Measurements from ENCODE around the gene UCHL3. TPM values are rescaled to one million over a fixed set of nuclear protein-coding genes. Genes with fewer than 3 reads are reported as not detected.
A peak's percentile ranks its signal among the peaks of the same experiment; 100 is the strongest.

UCHL3 gene
- total RNA-seq, result 10 to 100 TPM; 42.8 to 84.3 (median 58.4) TPM

DNA sequence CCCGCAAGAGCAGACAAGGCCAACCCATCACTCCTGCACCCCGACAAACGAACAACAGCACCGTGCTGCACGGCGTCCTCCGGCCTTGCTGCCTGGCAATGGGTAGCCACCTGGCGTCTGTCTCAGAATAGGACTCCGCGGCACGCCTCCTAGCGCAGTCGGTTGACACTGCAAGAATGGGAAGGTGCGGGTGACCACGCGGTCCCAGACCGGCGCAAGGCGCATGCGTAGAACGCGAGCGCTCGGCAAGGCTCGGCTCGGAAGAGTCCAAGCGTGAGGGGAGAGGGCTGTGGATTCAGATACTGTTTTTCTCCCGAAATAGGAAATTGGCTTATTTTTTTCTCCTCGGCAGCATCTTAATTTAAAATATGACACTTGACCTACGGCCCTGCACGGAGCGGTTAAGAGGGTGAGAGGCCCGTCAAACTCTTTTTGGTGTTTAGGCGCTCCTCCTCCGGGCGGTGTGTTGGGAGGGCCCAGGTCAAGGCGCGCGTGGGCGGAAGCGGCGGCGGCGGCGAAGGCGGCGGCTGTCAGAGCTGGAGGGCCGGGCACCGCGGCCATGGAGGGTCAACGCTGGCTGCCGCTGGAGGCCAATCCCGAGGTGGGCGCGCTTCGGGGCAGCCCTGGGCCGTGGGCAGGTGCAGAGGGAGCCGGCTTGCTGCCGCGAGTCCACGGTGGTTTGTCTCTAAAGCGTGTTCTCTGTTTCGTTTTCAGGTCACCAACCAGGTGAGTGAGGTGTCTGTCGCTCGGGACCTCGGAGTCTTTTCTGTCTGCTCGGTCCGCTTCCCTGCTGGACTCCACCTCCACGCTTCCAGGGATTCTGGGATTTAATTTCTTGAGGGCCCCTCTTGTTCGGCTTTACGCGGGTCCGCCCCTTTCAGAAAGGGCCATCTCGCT, at the start of gene UCHL3:
Gene UCHL3 (plus strand): TSS at position 530 of the 897 bp plus-strand sequence. CDS start 30 bp downstream, at position 560.
- peak in 1 of 2 donors; percentile 91 for TF ChIP-seq POLR2A (IDR thresholded peaks at IDR 0.05)
- TF ChIP-seq, protein P1, sequence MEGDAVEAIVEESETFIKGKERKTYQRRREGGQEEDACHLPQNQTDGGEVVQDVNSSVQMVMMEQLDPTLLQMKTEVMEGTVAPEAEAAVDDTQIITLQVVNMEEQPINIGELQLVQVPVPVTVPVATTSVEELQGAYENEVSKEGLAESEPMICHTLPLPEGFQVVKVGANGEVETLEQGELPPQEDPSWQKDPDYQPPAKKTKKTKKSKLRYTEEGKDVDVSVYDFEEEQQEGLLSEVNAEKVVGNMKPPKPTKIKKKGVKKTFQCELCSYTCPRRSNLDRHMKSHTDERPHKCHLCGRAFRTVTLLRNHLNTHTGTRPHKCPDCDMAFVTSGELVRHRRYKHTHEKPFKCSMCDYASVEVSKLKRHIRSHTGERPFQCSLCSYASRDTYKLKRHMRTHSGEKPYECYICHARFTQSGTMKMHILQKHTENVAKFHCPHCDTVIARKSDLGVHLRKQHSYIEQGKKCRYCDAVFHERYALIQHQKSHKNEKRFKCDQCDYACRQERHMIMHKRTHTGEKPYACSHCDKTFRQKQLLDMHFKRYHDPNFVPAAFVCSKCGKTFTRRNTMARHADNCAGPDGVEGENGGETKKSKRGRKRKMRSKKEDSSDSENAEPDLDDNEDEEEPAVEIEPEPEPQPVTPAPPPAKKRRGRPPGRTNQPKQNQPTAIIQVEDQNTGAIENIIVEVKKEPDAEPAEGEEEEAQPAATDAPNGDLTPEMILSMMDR (IDR thresholded peaks at IDR 0.05), result peak; percentile 75 to 96 (median 90)
- intact Hi-C loops (cut with DNase I), result loop anchor here (10.0 kb wide), 2 partner anchors 65 to 195 kb away; partner anchors contain the start of gene TBC1D4
- 0 to 1% methylated on average over 45 to 60 of the region's 74 CpGs for WGBS, 2 donors

DNA sequence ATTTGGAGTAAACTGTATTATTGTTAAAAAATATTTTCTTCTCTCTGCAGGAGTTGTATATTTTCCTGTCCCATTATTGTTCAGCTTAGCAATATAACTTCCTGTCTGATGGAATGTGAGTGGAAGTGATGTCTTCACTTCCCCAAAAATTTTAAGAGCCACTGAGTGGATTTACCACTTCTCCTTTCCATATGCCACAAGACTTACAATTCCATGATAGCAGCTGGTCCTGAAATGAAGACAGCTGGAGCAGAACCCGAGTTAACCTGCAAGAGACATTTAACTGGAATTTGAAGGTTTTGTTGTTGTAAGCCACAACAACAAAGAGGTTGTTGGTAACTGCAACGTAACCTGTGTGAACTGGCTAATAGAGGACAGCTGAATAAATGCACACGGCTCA, 44.3 kb upstream of the UCHL3 start:
- WGBS, 2 donors, result 27 to 42% methylated on average over 3 of the region's 3 CpGs
- no peak overlapping the region for H3K4me3 ChIP-seq (replicated peaks in 1 of 3)
- DNase-seq, result no peak
- no peaks in the 10 kb centered on the region for H3K9me3 ChIP-seq
- intact Hi-C loops (cut with DNase I), result no loop called here
- H3K4me1 ChIP-seq, result peaks cover 10 to 21% of the 10 kb centered on the region in 2 donors
- H3K36me3 ChIP-seq, result no peaks in the 10 kb centered on the region
- no peak for TF ChIP-seq POLR2A (IDR thresholded peaks at IDR 0.05)
- TF ChIP-seq, protein P1 (IDR thresholded peaks at IDR 0.05), result no peak
- no peak overlapping the region for H3K27ac ChIP-seq
- no peaks in the 10 kb centered on the region for H3K27me3 ChIP-seq

More for the DNA sequence above, at the start of gene UCHL3:
- Histone ChIP-seq H3K36me3 (no peaks in the 10 kb centered on the region), H3K9me3 (no peaks in the 10 kb centered on the region), H3K27ac (peak within 1 kb of the TSS; percentile 78 to 95 (median 86)), H3K4me3 (replicated peaks in 1 of 3) (peak within 1 kb of the TSS; percentile 38 to 73 (median 70)), H3K27me3 (no peaks in the 10 kb centered on the region), H3K4me1 (peaks cover 21 to 25% of the 10 kb centered on the region in 2 donors)
- DNase-seq, result peak; percentile 97 to 98

DNA sequence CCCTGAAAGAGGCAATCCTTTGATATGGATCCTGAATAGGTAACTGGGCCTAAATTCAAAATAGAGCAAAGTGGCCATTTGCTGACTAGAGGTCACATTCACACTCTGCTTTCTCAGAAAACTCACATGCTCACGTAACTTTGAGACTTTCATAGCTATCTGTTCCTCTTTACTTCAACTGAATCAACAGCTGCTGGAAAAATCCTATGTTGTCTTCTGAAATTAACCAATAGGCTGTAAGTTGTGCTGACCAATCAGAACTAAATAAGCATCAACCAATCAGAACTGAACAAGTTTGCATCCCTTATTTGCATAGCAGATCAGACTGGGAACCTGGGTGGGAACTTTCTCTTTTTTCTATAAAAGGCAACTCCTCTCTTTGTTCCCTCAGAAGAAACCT, 43.6 kb upstream of the UCHL3 start:
- 86 to 90% methylated on average over 1 of the region's 1 CpG for WGBS, 2 donors
- Histone ChIP-seq H3K27ac (no peak overlapping the region), H3K4me1 (peaks cover 10 to 21% of the 10 kb centered on the region in 2 donors), H3K27me3 (no peaks in the 10 kb centered on the region), H3K9me3 (no peaks in the 10 kb centered on the region), H3K4me3 (replicated peaks in 1 of 3) (no peak overlapping the region), H3K36me3 (no peaks in the 10 kb centered on the region)
- no peak for DNase-seq
- intact Hi-C loops (cut with DNase I), result no loop called here
- TF ChIP-seq, protein P1 (IDR thresholded peaks at IDR 0.05), result no peak
- TF ChIP-seq POLR2A (IDR thresholded peaks at IDR 0.05), result no peak

GRCh38 chr13:75507027-75508001, 42.3 kb upstream of the UCHL3 start:
- Histone ChIP-seq H3K27me3 (no peaks in the 10 kb centered on the region), H3K4me1 (peaks cover 10 to 21% of the 10 kb centered on the region in 2 donors), H3K9me3 (no peaks in the 10 kb centered on the region), H3K27ac (peak overlapping the region in 1 of 3 donors; percentile 44), H3K4me3 (replicated peaks in 1 of 3) (no peak overlapping the region), H3K36me3 (no peaks in the 10 kb centered on the region)
- TF ChIP-seq, protein P1 (IDR thresholded peaks at IDR 0.05), result no peak
- no peak for TF ChIP-seq POLR2A (IDR thresholded peaks at IDR 0.05)
- peak; percentile 93 to 95 for DNase-seq
- intact Hi-C loops (cut with DNase I), result no loop called here
- WGBS, 2 donors, result 66 to 71% methylated on average over 7 to 10 of the region's 10 CpGs

All from thyroid gland (tissue), 4 donors.